Gastroesophageal sphincter (tissue), 3 donors: ENCODE data around the gene GRID1.

ENCODE experiments used
- CTCF ChIP-seq, 4 experiments: fragments of 200-600 bp in 2 of 4; fragments of 450-650 bp in 2 of 4; sonication (generic) in 1 of 4; IDR thresholded peaks; one replicate each; pipeline ENCODE4 v1.5.1; 2017 to 2019; ENCODE audit warnings: antibody characterized with exemption in 4 of 4, mild to moderate bottlenecking in 2 of 4, moderate library complexity in 2 of 4
- EP300 ChIP-seq: sonication (generic); formaldehyde crosslinking; IDR thresholded peaks from one replicate; pipeline ENCODE4 v1.6.1; 2017; ENCODE audit warnings: antibody characterized with exemption, mild to moderate bottlenecking
- POLR2AphosphoS5 ChIP-seq: sonication (generic); formaldehyde crosslinking; IDR thresholded peaks from one replicate; pipeline ENCODE4 v1.6.1; 2017; ENCODE audit warnings: antibody characterized with exemption

GRCh38 chr10:86283466-86284287 is 82.9 kb downstream of the GRID1 start:
- no peak for TF ChIP-seq CTCF (IDR thresholded peaks at IDR 0.05)
- no peak for TF ChIP-seq POLR2AphosphoS5
- no peak for TF ChIP-seq EP300
